IMR-90 (cell line): ENCODE data around the gene SEC16A.

Source experiments
- BHLHE40 ChIP-seq: fragments of 150-350 bp; IDR thresholded peaks from 2 replicates; pipeline ENCODE4 v1.6.1; 2016; ENCODE audit warnings: mild to moderate bottlenecking, low read depth, low read length
- CEBPB ChIP-seq: IDR thresholded peaks from 2 replicates; pipeline ENCODE4 v1.6.1; 2012; ENCODE audit warnings: low read depth, low read length, improper control_type of control experiment
- MAFK ChIP-seq: IDR thresholded peaks from 2 replicates; pipeline ENCODE4 v1.6.1; 2012; ENCODE audit warnings: low read depth, low read length, improper control_type of control experiment
- MXI1 ChIP-seq: IDR thresholded peaks from 2 replicates; pipeline ENCODE4 v1.6.1; 2012; ENCODE audit warnings: low read depth, mild to moderate bottlenecking, low read length, moderate library complexity, borderline replicate concordance
- NFE2L2 ChIP-seq: fragments of 150-350 bp; IDR thresholded peaks from 2 replicates; pipeline ENCODE4 v1.6.1; 2016; ENCODE audit warnings: low read depth, mild to moderate bottlenecking, low read length
- POLR2A ChIP-seq: IDR thresholded peaks from 2 replicates; pipeline ENCODE4 v1.6.1; 2012; ENCODE audit warnings: mild to moderate bottlenecking, low read depth, low read length
- RAD21 ChIP-seq: IDR thresholded peaks from 2 replicates; pipeline ENCODE4 v1.6.1; 2012; ENCODE audit warnings: low read length, improper control_type of control experiment
- RFX5 ChIP-seq: IDR thresholded peaks from 2 replicates; pipeline ENCODE4 v1.8.0; 2012; ENCODE audit warnings: low read depth, mild to moderate bottlenecking, low read length, moderate library complexity
- SMC3 ChIP-seq: fragments of 150-350 bp; IDR thresholded peaks from 2 replicates; pipeline ENCODE4 v1.6.1; 2016; ENCODE audit warnings: low read depth, mild to moderate bottlenecking, antibody characterized with exemption, low read length, moderate library complexity
- TF ChIP-seq, protein P1 (sequence below): conservative IDR thresholded peaks from 2 replicates; pipeline ENCODE4 v1.5.1; 2012; ENCODE audit warnings: mild to moderate bottlenecking, low read depth, low read length, improper control_type of control experiment
- TF ChIP-seq, protein P2 (sequence below): fragments of 150-350 bp; IDR thresholded peaks from 2 replicates; pipeline ENCODE4 v1.6.1; 2016; ENCODE audit warnings: low read depth, mild to moderate bottlenecking, low read length, moderate library complexity, borderline replicate concordance
- TF ChIP-seq, protein P3 (sequence below): fragments of 150-350 bp; IDR thresholded peaks from 2 replicates; pipeline ENCODE4 v1.6.1; 2017; ENCODE audit warnings: mild to moderate bottlenecking, antibody characterized with exemption, low read length, low read depth

DNA sequence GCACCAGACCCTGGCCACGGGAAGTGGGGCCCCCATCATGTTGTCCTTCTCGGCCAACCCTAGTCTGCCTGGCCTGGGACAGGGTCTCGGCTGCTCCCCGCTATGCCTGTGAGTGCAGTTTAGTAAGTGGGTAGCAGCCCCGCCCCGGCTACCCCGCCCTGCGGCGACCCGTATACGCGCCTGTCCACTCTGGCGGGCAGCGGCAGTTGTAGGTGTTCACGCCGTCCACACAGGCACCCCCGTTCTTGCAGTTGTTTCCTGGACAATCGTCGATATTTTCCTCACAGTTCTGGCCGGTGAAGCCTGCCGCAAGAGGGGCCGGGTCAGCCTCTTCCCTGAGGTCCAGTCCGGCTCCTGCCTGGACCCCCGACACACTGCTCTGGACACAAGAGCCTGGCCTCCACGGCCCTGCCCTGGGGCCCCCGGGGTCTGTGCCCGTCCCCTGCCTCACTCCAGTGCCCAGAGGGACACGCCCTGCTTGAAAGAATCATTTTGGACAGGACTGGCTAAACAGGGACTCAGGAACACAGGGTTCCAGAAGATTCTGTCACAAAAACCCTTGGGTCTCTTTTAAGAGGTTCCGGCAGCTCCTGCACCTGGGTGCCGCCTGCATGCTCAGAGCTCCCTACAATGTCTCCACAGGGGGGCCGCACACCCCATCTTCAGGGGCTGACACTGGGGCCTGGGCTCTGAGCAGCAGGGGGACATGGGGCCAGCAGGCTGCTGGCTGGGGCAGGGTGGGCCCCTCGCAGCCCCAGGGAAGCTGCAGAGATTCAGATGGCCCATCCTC, 36.6 kb upstream of the SEC16A start:
- TF ChIP-seq MAFK (no peak), POLR2A (no peak), BHLHE40 (no peak), RFX5 (no peak), RAD21 (no peak), MXI1 (no peak), SMC3 (no peak), CEBPB (no peak), NFE2L2 (no peak)
- TF ChIP-seq, protein P1, sequence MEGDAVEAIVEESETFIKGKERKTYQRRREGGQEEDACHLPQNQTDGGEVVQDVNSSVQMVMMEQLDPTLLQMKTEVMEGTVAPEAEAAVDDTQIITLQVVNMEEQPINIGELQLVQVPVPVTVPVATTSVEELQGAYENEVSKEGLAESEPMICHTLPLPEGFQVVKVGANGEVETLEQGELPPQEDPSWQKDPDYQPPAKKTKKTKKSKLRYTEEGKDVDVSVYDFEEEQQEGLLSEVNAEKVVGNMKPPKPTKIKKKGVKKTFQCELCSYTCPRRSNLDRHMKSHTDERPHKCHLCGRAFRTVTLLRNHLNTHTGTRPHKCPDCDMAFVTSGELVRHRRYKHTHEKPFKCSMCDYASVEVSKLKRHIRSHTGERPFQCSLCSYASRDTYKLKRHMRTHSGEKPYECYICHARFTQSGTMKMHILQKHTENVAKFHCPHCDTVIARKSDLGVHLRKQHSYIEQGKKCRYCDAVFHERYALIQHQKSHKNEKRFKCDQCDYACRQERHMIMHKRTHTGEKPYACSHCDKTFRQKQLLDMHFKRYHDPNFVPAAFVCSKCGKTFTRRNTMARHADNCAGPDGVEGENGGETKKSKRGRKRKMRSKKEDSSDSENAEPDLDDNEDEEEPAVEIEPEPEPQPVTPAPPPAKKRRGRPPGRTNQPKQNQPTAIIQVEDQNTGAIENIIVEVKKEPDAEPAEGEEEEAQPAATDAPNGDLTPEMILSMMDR: no peak
- TF ChIP-seq, protein P2, sequence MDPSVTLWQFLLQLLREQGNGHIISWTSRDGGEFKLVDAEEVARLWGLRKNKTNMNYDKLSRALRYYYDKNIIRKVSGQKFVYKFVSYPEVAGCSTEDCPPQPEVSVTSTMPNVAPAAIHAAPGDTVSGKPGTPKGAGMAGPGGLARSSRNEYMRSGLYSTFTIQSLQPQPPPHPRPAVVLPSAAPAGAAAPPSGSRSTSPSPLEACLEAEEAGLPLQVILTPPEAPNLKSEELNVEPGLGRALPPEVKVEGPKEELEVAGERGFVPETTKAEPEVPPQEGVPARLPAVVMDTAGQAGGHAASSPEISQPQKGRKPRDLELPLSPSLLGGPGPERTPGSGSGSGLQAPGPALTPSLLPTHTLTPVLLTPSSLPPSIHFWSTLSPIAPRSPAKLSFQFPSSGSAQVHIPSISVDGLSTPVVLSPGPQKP: no peak
- TF ChIP-seq, protein P3, sequence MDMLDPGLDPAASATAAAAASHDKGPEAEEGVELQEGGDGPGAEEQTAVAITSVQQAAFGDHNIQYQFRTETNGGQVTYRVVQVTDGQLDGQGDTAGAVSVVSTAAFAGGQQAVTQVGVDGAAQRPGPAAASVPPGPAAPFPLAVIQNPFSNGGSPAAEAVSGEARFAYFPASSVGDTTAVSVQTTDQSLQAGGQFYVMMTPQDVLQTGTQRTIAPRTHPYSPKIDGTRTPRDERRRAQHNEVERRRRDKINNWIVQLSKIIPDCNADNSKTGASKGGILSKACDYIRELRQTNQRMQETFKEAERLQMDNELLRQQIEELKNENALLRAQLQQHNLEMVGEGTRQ: no peak
